GM18909 (cell line): ENCODE data around the gene KRT7.
"Not testable (repeated sequence)": the region's sequence is repeated elsewhere in the genome, so short reads cannot be mapped to it uniquely, and the experiment has no call there.

ENCODE experiments used
- ATAC-seq: cut with Tn5 transposase; IDR thresholded peaks from one replicate; pipeline ENCODE4 v1.9.1; 2021; ENCODE audit warnings: mild to moderate bottlenecking; ENCODE audit not compliant: unreplicated experiment, poor library complexity

The KRT7 gene

GRCh38 chr12:52227606-52228166, 5.4 kb upstream of the KRT7 start:
- no peak for ATAC-seq

GRCh38 chr12:52228366-52228765, 4.7 kb upstream of the KRT7 start:
- ATAC-seq: no peak

- no peak for ATAC-seq
Observed at GRCh38 chr12:52228931-52229330, 4.1 kb upstream of the KRT7 start.

- no peak for ATAC-seq
Observed at GRCh38 chr12:52229836-52230343, 3.2 kb upstream of the KRT7 start.

GRCh38 chr12:52230364-52231281, 2.4 kb upstream of the KRT7 start:
- no peak for ATAC-seq

- no peak for ATAC-seq
Observed at GRCh38 chr12:52231305-52232202, 1.5 kb upstream of the KRT7 start.

GRCh38 chr12:52232203-52232673, 805 bp upstream of the KRT7 start:
- no peak for ATAC-seq

GRCh38 chr12:52233462-52234207, 592 bp downstream of the KRT7 start:
- ATAC-seq: no peak

GRCh38 chr12:52234223-52234810, 1.3 kb downstream of the KRT7 start:
- ATAC-seq: no peak

- ATAC-seq: no peak
Observed at GRCh38 chr12:52235001-52235764, 2.1 kb downstream of the KRT7 start.

- no peak for ATAC-seq
Observed at GRCh38 chr12:52235822-52236361, 2.8 kb downstream of the KRT7 start.

GRCh38 chr12:52236386-52237050, 3.5 kb downstream of the KRT7 start:
- no peak for ATAC-seq

GRCh38 chr12:52238207-52238840, 5.3 kb downstream of the KRT7 start:
- no peak for ATAC-seq

GRCh38 chr12:52238916-52239646, 6.0 kb downstream of the KRT7 start:
- ATAC-seq: no peak

- ATAC-seq: no peak
Observed at GRCh38 chr12:52239767-52240166, 6.7 kb downstream of the KRT7 start.

- ATAC-seq: not testable (repeated sequence)
Observed at GRCh38 chr12:52240247-52240646, 7.2 kb downstream of the KRT7 start.
